CD14-positive monocyte (primary cell): Measurements from ENCODE around the gene FBXL5. TPM values are rescaled to one million over a fixed set of nuclear protein-coding genes. Genes with fewer than 3 reads are reported as not detected.

Experiments
- DNase-seq, 3 donors: peaks; one replicate each; pipeline ENCODE4 v3.0.0-alpha.2; 2011 to 2022
- H2AFZ ChIP-seq: 2 replicates; pipeline ENCODE4 v1.6.0; 2012; ENCODE audit warnings: mild to moderate bottlenecking, low read depth, low read length, inconsistent platforms; ENCODE audit not compliant: insufficient read depth, poor library complexity, severe bottlenecking
- H3K27ac ChIP-seq, 2 donors: 1 replicate in 1 of 2; 2 replicates in 1 of 2; pipeline ENCODE4 v1.5.1; 2012 to 2013; ENCODE audit warnings: low read length in 2 of 2, control low read depth in 1 of 2, inconsistent platforms in 1 of 2, low read depth in 1 of 2, mild to moderate bottlenecking in 1 of 2
- H3K27me3 ChIP-seq, 2 donors: one replicate each; pipeline versions ENCODE4 v1.6.0 to v1.6.1; 2011 to 2013; ENCODE audit warnings: low read length in 2 of 2; ENCODE audit not compliant: control insufficient read depth in 2 of 2, insufficient read depth in 2 of 2
- H3K36me3 ChIP-seq, 2 donors: replicated peaks in 1 of 2; 1 replicate in 1 of 2; 2 replicates in 1 of 2; pipeline versions ENCODE4 v1.5.1 to v1.6.1; 2012 to 2013; ENCODE audit warnings: low read length in 2 of 2, control low read depth in 1 of 2, inconsistent platforms in 1 of 2, mild to moderate bottlenecking in 1 of 2; ENCODE audit not compliant: insufficient read depth in 2 of 2, control insufficient read depth in 1 of 2
- H3K4me1 ChIP-seq, 2 donors: 1 replicate in 1 of 2; 2 replicates in 1 of 2; pipeline versions ENCODE4 v1.5.1 to v1.6.1; 2012 to 2013; ENCODE audit warnings: low read length in 2 of 2, control low read depth in 1 of 2, inconsistent platforms in 1 of 2, mild to moderate bottlenecking in 1 of 2, moderate library complexity in 1 of 2; ENCODE audit not compliant: insufficient read depth in 2 of 2, control insufficient read depth in 1 of 2
- H3K4me2 ChIP-seq: replicated peaks from 2 replicates; pipeline ENCODE3; 2012; ENCODE audit warnings: low read length, moderate library complexity, mild to moderate bottlenecking; ENCODE audit not compliant: poor library complexity, severe bottlenecking; ENCODE audit errors: extremely low read depth
- H3K4me3 ChIP-seq, 3 experiments: fragments of 200-600 bp in 1 of 3; sonication (generic) in 1 of 3; replicated peaks in 1 of 3; 1 replicate in 2 of 3; 2 replicates in 1 of 3; pipeline ENCODE4 v1.5.1; 2011 to 2013; ENCODE audit warnings: low read length in 3 of 3, mild to moderate bottlenecking in 3 of 3, control low read depth in 2 of 3, low read depth in 2 of 3, inconsistent platforms in 1 of 3, moderate library complexity in 1 of 3
- H3K79me2 ChIP-seq: 2 replicates; pipeline ENCODE4 v1.6.0; 2012; ENCODE audit warnings: mild to moderate bottlenecking, control low read depth, inconsistent platforms, low read length, moderate library complexity; ENCODE audit not compliant: insufficient read depth
- H3K9ac ChIP-seq: 2 replicates; pipeline ENCODE4 v1.6.0; 2017; ENCODE audit warnings: low read length, mild to moderate bottlenecking; ENCODE audit not compliant: insufficient read depth, poor library complexity, severe bottlenecking
- H3K9me3 ChIP-seq, 2 donors: replicated peaks in 1 of 2; 1 replicate in 1 of 2; 2 replicates in 1 of 2; pipeline versions ENCODE4 v1.5.1 to v1.6.1; 2012 to 2013; ENCODE audit warnings: low read length in 2 of 2, control low read depth in 1 of 2; ENCODE audit not compliant: control insufficient read depth in 1 of 2, insufficient read depth in 1 of 2
- H4K20me1 ChIP-seq: 2 replicates; pipeline ENCODE4 v1.6.0; 2012; ENCODE audit warnings: mild to moderate bottlenecking, low read length, control low read depth, moderate library complexity; ENCODE audit not compliant: insufficient read depth
- H3K27ac Mint-ChIP-seq, 7 donors: one replicate each; pipeline ENCODE4 v1.8.0; 2020; ENCODE audit warnings: mild to moderate bottlenecking in 7 of 7, mixed read lengths in 7 of 7, moderate library complexity in 6 of 7, inconsistent platforms in 2 of 7
- H3K27me3 Mint-ChIP-seq, 3 donors: one replicate each; pipeline ENCODE4 v1.8.0; 2021 to 2022; ENCODE audit warnings: low read depth in 3 of 3, mild to moderate bottlenecking in 3 of 3, mixed read lengths in 3 of 3, moderate library complexity in 3 of 3, inconsistent platforms in 1 of 3
- H3K36me3 Mint-ChIP-seq, 2 donors: one replicate each; pipeline ENCODE4 v1.8.0; 2020; ENCODE audit warnings: mixed read lengths in 2 of 2, inconsistent platforms in 1 of 2, mild to moderate bottlenecking in 1 of 2
- H3K4me1 Mint-ChIP-seq: one replicate; pipeline ENCODE4 v1.8.0; 2020; ENCODE audit warnings: mild to moderate bottlenecking, mixed read lengths
- H3K4me3 Mint-ChIP-seq, 2 donors: one replicate each; pipeline ENCODE4 v1.8.0; 2020; ENCODE audit warnings: mild to moderate bottlenecking in 2 of 2, mixed read lengths in 2 of 2, moderate library complexity in 1 of 2
- H3K9me3 Mint-ChIP-seq, 7 donors: one replicate each; pipeline ENCODE4 v1.8.0; 2020 to 2022; ENCODE audit warnings: mixed read lengths in 7 of 7, mild to moderate bottlenecking in 6 of 7, moderate library complexity in 6 of 7, inconsistent platforms in 2 of 7
- CTCF ChIP-seq: fragments of 200-600 bp; IDR thresholded peaks from one replicate; pipeline ENCODE4 v1.8.0; 2022; ENCODE audit warnings: antibody characterized with exemption, mild to moderate bottlenecking
- WGBS: methylation state at CpG from one replicate; pipeline ENCODE4 v1.1.5; 2013; ENCODE audit warnings: missing lambda C conversion rate; ENCODE audit not compliant: insufficient coverage; 5-methylcytosine and 5-hydroxymethylcytosine counted together
- intact Hi-C, 2 donors: fragments of 100-400 bp; cut with micrococcal nuclease; formaldehyde crosslinking; loops; one replicate each; pipeline versions ENCODE4 v1.15.0 to v1.15.1; 2023
- polyA plus RNA-seq, 3 donors: library from polyadenylated mRNA; depleted of rRNA in 1 of 3; unstranded in 2 of 3; stranded (reverse) in 1 of 3; fragments of 300-500 nt in 2 of 3; fragments of >200 nt in 1 of 3; fragmentation: Illumina TruSeq in 2 of 3; gene quantifications; 1 replicate in 2 of 3; 2 replicates in 1 of 3; pipeline ENCODE4 v1.2.3, GENCODE V29; 2012 to 2021

The FBXL5 gene
- polyA plus RNA-seq, 3 donors = 172 to 518 (median 484) TPM

DNA sequence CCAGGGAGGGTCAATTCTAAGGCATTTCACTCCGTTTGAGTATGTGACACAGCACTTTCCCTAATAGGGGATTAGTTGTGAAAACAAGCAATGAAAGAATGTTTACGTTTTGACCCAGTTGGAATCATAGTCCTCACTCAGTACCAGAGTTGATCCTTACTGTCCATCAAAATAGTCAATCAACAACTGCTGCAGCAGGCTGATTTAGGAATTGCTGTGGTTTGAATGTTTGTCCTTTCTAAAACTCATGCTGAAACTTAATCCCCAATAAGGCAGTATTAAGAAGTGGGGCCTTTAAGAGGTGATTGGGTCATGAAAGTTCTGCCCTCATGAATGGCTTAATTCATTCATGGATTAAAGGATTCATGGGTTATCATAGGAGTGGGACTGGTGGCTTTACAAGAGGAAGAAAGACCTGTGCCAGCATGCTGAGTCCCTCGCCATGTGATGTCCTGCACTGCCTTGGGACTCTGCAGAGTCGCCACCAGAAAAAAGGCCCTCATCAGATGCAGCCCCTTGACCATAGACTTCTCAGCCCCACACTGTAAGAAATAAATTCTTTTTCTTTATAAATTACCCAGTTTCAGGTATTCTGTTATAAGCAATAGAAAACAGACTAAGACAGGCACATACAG lies 3.1 kb upstream of the FBXL5 start:
- peak in 1 of 3 donors; percentile 34 for DNase-seq
- Mint-ChIP-seq H3K4me3 (peak overlapping the region; percentile 80 to 96), H3K27ac (peak overlapping the region; percentile 85 to 99 (median 98)), H3K9me3 (no peaks in the 10 kb centered on the region), H3K4me1 (peaks cover 62% of the 10 kb centered on the region), H3K27me3 (no peaks in the 10 kb centered on the region), H3K36me3 (peaks cover 6 to 16% of the 10 kb centered on the region in 2 donors)
- Histone ChIP-seq H3K79me2 (peaks cover 93% of the 10 kb centered on the region), H3K4me2 (peak overlapping the region; percentile 97), H3K9me3 (no peaks in the 10 kb centered on the region), H3K9ac (peak overlapping the region; percentile 42), H3K4me3 (peak overlapping the region; percentile 46 to 98 (median 72)), H4K20me1 (peaks cover 2% of the 10 kb centered on the region), H3K36me3 (no peaks in the 10 kb centered on the region), H3K27ac (peak overlapping the region; percentile 63 to 97), H3K27me3 (no peaks in the 10 kb centered on the region), H3K4me1 (peaks cover 69 to 83% of the 10 kb centered on the region in 2 donors), H2AFZ (peak overlapping the region; percentile 26)
- TF ChIP-seq CTCF = no peak
- 27% methylated on average over 2 of the region's 4 CpGs for WGBS
- intact Hi-C loops = loop anchor here (5.0 kb wide), 2 partner anchors 34 to 656 kb away; partner anchors contain the start of gene CPEB2 (in 1 of the 2)

DNA sequence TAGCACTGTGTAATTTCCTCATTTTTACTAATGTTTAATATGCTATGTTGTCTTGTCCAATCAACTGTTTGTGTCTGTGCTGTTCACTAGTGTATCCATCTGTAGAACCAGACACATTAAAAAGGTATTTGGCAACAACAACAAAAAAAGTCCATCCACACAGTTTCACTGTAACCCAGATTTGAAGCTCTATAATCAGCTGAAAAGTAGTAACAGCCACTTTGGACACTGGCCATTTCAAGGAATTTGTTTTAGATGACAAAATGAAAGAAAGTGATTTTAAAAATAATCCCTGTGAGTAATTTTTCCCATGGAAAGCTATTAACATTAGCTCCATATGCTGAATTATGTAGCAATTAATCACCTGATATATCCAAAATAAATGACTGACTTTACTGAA lies 2.2 kb upstream of the FBXL5 start:
- no peak for TF ChIP-seq CTCF
- DNase-seq = peak in 1 of 3 donors; percentile 17
- Histone ChIP-seq H3K4me3 (peak overlapping the region; percentile 46 to 98 (median 72)), H4K20me1 (peaks cover 7% of the 10 kb centered on the region), H3K27ac (peak overlapping the region in 1 of 2 donors; percentile 97), H3K4me1 (peaks cover 64 to 83% of the 10 kb centered on the region in 2 donors), H2AFZ (peak overlapping the region; percentile 14), H3K9ac (no peak overlapping the region), H3K27me3 (no peaks in the 10 kb centered on the region), H3K9me3 (no peaks in the 10 kb centered on the region), H3K79me2 (peaks cover 93% of the 10 kb centered on the region), H3K36me3 (no peaks in the 10 kb centered on the region), H3K4me2 (peak overlapping the region; percentile 97)
- H3K4me3 Mint-ChIP-seq = peak overlapping the region; percentile 80 to 96
- H3K4me1 Mint-ChIP-seq = peaks cover 65% of the 10 kb centered on the region
- H3K27me3 Mint-ChIP-seq = no peaks in the 10 kb centered on the region
- no peaks in the 10 kb centered on the region for H3K9me3 Mint-ChIP-seq
- peaks cover 6 to 19% of the 10 kb centered on the region in 2 donors for H3K36me3 Mint-ChIP-seq
- intact Hi-C loops = loop anchor here (5.0 kb wide), 2 partner anchors 35 to 655 kb away; partner anchors contain the start of gene CPEB2 (in 1 of the 2)
- H3K27ac Mint-ChIP-seq = peak overlapping the region; percentile 85 to 99 (median 97)
